Measurements from ENCODE around the gene PKIB. TPM values are rescaled to one million over a fixed set of nuclear protein-coding genes. Genes with fewer than 3 reads are reported as not detected.

The PKIB gene
- total RNA-seq, 1 donor from 2014 or later, result 4.4 TPM

- DNase-seq, result no peak
Observed at GRCh38 chr6:122669868-122670267, 59.7 kb downstream of the PKIB start.

GRCh38 chr6:122671251-122671650 is 61.0 kb downstream of the PKIB start:
- no peak for DNase-seq

GRCh38 chr6:122673343-122673961 is 63.2 kb downstream of the PKIB start:
- no peak for DNase-seq

- no peak for DNase-seq
Observed at GRCh38 chr6:122676146-122676545, 65.9 kb downstream of the PKIB start.

GRCh38 chr6:122676688-122677087 is 66.5 kb downstream of the PKIB start:
- no peak for DNase-seq

- DNase-seq, result peak; percentile 60
Observed at GRCh38 chr6:122677406-122677805, 67.2 kb downstream of the PKIB start.

GRCh38 chr6:122678841-122679240 is 68.6 kb downstream of the PKIB start:
- DNase-seq, result no peak

- DNase-seq, result no peak
Observed at GRCh38 chr6:122681705-122682104, 71.5 kb downstream of the PKIB start.

- DNase-seq, result no peak
Observed at GRCh38 chr6:122683989-122684651, 73.9 kb downstream of the PKIB start.

- no peak for DNase-seq
Observed at GRCh38 chr6:122692175-122692598, 82.0 kb downstream of the PKIB start.

GRCh38 chr6:122692807-122693580 is 82.8 kb downstream of the PKIB start:
- no peak for DNase-seq

GRCh38 chr6:122694075-122694474 is 83.9 kb downstream of the PKIB start:
- no peak for DNase-seq

- no peak for DNase-seq
Observed at GRCh38 chr6:122694602-122695001, 84.4 kb downstream of the PKIB start.

GRCh38 chr6:122695188-122695587 is 85.0 kb downstream of the PKIB start:
- no peak for DNase-seq

GRCh38 chr6:122696079-122696478 is 85.9 kb downstream of the PKIB start:
- no peak for DNase-seq

- no peak for DNase-seq
Observed at GRCh38 chr6:122696853-122697252, 86.6 kb downstream of the PKIB start.

GRCh38 chr6:122697458-122697857 is 87.3 kb downstream of the PKIB start:
- no peak for DNase-seq

- no peak for DNase-seq
Observed at GRCh38 chr6:122701666-122702065, 91.5 kb downstream of the PKIB start.

- DNase-seq, result no peak
Observed at GRCh38 chr6:122702841-122703240, 92.6 kb downstream of the PKIB start.

- no peak for DNase-seq
Observed at GRCh38 chr6:122704066-122704465, 93.9 kb downstream of the PKIB start.

GRCh38 chr6:122709922-122710512 is 99.8 kb downstream of the PKIB start:
- DNase-seq, result no peak

GRCh38 chr6:122710908-122711635 is 100.9 kb downstream of the PKIB start:
- no peak for DNase-seq

Measured in skin of body (tissue), 2 donors.